GM12878 (cell line): ENCODE data around the gene TXLNG. TPM values are rescaled to one million over a fixed set of nuclear protein-coding genes. Genes with fewer than 3 reads are reported as not detected.
"Not testable (repeated sequence)": the region's sequence is repeated elsewhere in the genome, so short reads cannot be mapped to it uniquely, and the experiment has no call there.

Experiments
- ATAC-seq: fragments of 200-7000 bp; cut with Tn5 transposase; 3 replicates; pipeline ENCODE4 v1.9.1; 2020; ENCODE audit warnings: mild to moderate bottlenecking, moderate library complexity
- BruUV-seq: library from RNA; stranded (reverse); fragments of 400-500 nt; replicated peaks from 2 replicates; lab custom pipeline; 2021; lab: Mats Ljungman, UMichigan
- CTCF ChIA-PET: fragments of 300-600 bp; sonication (Branson Sonifier 250); formaldehyde crosslinking; extraction: SDS; loops from one replicate; lab custom pipeline; 2021; ENCODE audit warnings: inconsistent platforms; lab: Yijun Ruan, JAX
- POLR2A ChIA-PET: fragments of 350-600 bp; formaldehyde crosslinking; extraction: SDS; loops from one replicate; lab custom pipeline; 2021; ENCODE audit warnings: inconsistent platforms; lab: Charles Lee
- RAD21 ChIA-PET: fragments of 300-600 bp; sonication (Branson Sonifier 250); formaldehyde crosslinking; loops from one replicate; lab custom pipeline; 2023; ENCODE audit warnings: antibody characterized with exemption; ENCODE audit not compliant: unreplicated experiment; lab: Charles Lee
- SMC1A ChIA-PET: fragments of 300-600 bp; sonication (Branson Sonifier 250); formaldehyde crosslinking; loops from one replicate; lab custom pipeline; 2023; ENCODE audit not compliant: unreplicated experiment, uncharacterized antibody; lab: Charles Lee
- DNase-seq: peaks from one replicate; pipeline ENCODE4 v3.0.0-alpha.2; 2011; ENCODE audit warnings: low read depth, low spot score
- FAIRE-seq: peaks from 3 replicates; lab custom pipeline; 2011; peaks lifted over from hg19 to GRCh38; lab: Jason Lieb, UNC
- H2AFZ ChIP-seq: 2 replicates; pipeline ENCODE4 v1.6.0; 2011; ENCODE audit warnings: low read depth, low read length, control low read depth; ENCODE audit not compliant: control insufficient read depth
- H3K27ac ChIP-seq: 2 replicates; pipeline ENCODE4 v1.5.1; 2011; ENCODE audit warnings: control low read depth; ENCODE audit not compliant: control insufficient read depth, insufficient read depth
- H3K27me3 ChIP-seq, 2 experiments: replicated peaks in 1 of 2; 2 replicates each; pipeline versions ENCODE4 v1.6.0 to v1.6.1; 2011; ENCODE audit warnings: low read length in 1 of 2; ENCODE audit not compliant: control insufficient read depth in 2 of 2, insufficient read depth in 2 of 2
- H3K36me3 ChIP-seq, 2 experiments: 2 replicates each; pipeline ENCODE4 v1.5.1; 2011; ENCODE audit warnings: low read length in 1 of 2; ENCODE audit not compliant: control insufficient read depth in 2 of 2, insufficient read depth in 2 of 2
- H3K4me1 ChIP-seq: 2 replicates; pipeline ENCODE4 v1.6.1; 2011; ENCODE audit warnings: mild to moderate bottlenecking, low read length, moderate library complexity, mixed read lengths; ENCODE audit not compliant: control insufficient read depth, insufficient read depth
- H3K4me2 ChIP-seq: 2 replicates; pipeline ENCODE4 v1.6.0; 2011; ENCODE audit warnings: control low read depth; ENCODE audit not compliant: control insufficient read depth, insufficient read depth
- H3K4me3 ChIP-seq: fragments of 200-600 bp; sonication (generic); 2 replicates; pipeline ENCODE4 v1.5.1; 2016
- H3K79me2 ChIP-seq: 2 replicates; pipeline ENCODE4 v1.6.0; 2011; ENCODE audit warnings: low read length; ENCODE audit not compliant: control insufficient read depth, insufficient read depth
- H3K9ac ChIP-seq: 2 replicates; pipeline ENCODE4 v1.8.0; 2011; ENCODE audit warnings: low read length, control low read depth, mixed read lengths; ENCODE audit not compliant: control insufficient read depth, insufficient read depth
- H3K9me3 ChIP-seq: replicated peaks from 3 replicates; pipeline ENCODE4 v1.5.1; 2011; ENCODE audit warnings: mild to moderate bottlenecking, low read length; ENCODE audit not compliant: control insufficient read depth, insufficient read depth
- H4K20me1 ChIP-seq: 2 replicates; pipeline ENCODE4 v1.6.0; 2011; ENCODE audit not compliant: control insufficient read depth, insufficient read depth
- E4F1 ChIP-seq: fragments of 450-650 bp; IDR thresholded peaks from 2 replicates; pipeline ENCODE4 v1.6.1; 2018; ENCODE audit warnings: borderline replicate concordance, mild to moderate bottlenecking; ENCODE audit not compliant: partially characterized antibody
- HDAC2 ChIP-seq: fragments of 200-600 bp; sonication (generic); IDR thresholded peaks from 2 replicates; pipeline ENCODE4 v1.6.1; 2017
- IKZF2 ChIP-seq, 2 experiments: fragments of 450-650 bp; IDR thresholded peaks; 2 replicates each; pipeline ENCODE4 v1.6.1; 2017; ENCODE audit warnings: mild to moderate bottlenecking in 2 of 2, moderate library complexity in 2 of 2
- NR2C1 ChIP-seq: fragments of 450-650 bp; IDR thresholded peaks from 2 replicates; pipeline ENCODE4 v1.6.1; 2017; ENCODE audit warnings: antibody characterized with exemption, mild to moderate bottlenecking, moderate library complexity
- NR2C2 ChIP-seq: IDR thresholded peaks from 2 replicates; pipeline ENCODE4 v1.6.1; 2011; ENCODE audit warnings: borderline replicate concordance, low read depth; ENCODE audit not compliant: control insufficient read depth, insufficient read length
- RFX5 ChIP-seq: IDR thresholded peaks from 2 replicates; pipeline ENCODE4 v1.6.1; 2011; ENCODE audit warnings: low read depth, low read length, improper control_type of control experiment
- RUNX3 ChIP-seq: IDR thresholded peaks from 2 replicates; pipeline ENCODE4 v1.6.1; 2012; ENCODE audit warnings: low read length, inconsistent platforms
- SREBF1 ChIP-seq: IDR thresholded peaks from 2 replicates; pipeline ENCODE4 v1.6.1; 2012; ENCODE audit warnings: mild to moderate bottlenecking, low read length
- TBL1XR1 ChIP-seq: IDR thresholded peaks from 2 replicates; pipeline ENCODE4 v1.6.1; 2012; ENCODE audit warnings: low read depth, low read length, improper control_type of control experiment
- USF1 ChIP-seq: IDR thresholded peaks from 2 replicates; pipeline ENCODE4 v1.6.1; 2011; ENCODE audit warnings: borderline replicate concordance, low read depth, mild to moderate bottlenecking, moderate library complexity, mixed read lengths, low read length; ENCODE audit not compliant: insufficient read depth; ENCODE audit errors: extremely low read length
- ZNF24 ChIP-seq: fragments of 450-650 bp; IDR thresholded peaks from 2 replicates; pipeline ENCODE4 v1.6.1; 2017; ENCODE audit warnings: antibody characterized with exemption, mild to moderate bottlenecking
- ZZZ3 ChIP-seq: IDR thresholded peaks from 2 replicates; pipeline ENCODE4 v1.6.1; 2011; ENCODE audit warnings: low read depth; ENCODE audit not compliant: control insufficient read depth, insufficient read length
- WGBS: methylation state at CpG from one replicate; pipeline ENCODE4 v1.1.6; 2016; ENCODE audit warnings: low lambda C conversion rate; ENCODE audit not compliant: insufficient replicate concordance, insufficient coverage; ENCODE audit errors: missing lambda C conversion rate; 5-methylcytosine and 5-hydroxymethylcytosine counted together
- in situ Hi-C: fragments of 300-500 bp; cut with MboI; formaldehyde crosslinking; loops from 9 replicates; pipeline ENCODE4 v1.14.3; 2018; ENCODE audit warnings: mixed read lengths
- intact Hi-C: fragments of 100-400 bp; cut with micrococcal nuclease; formaldehyde crosslinking; loops from one replicate; pipeline ENCODE4 v1.14.2; 2022; ENCODE audit not compliant: unreplicated experiment
- polyA plus RNA-seq, 11 experiments: library from polyadenylated mRNA; depleted of rRNA in 4 of 11; unstranded in 6 of 11; stranded (reverse) in 5 of 11; fragments of >200 nt; fragmentation: Nextera tagmentation in 4 of 11; fragmentation: Illumina TruSeq in 1 of 11; extraction: Ambion mirVana in 4 of 11; extraction: Trizol in 1 of 11; gene quantifications; 1 replicate in 1 of 11; 2 replicates in 10 of 11; pipeline versions ENCODE4 v1.2.1 to v1.2.3, GENCODE V29; 2011 to 2016; ENCODE audit warnings: inconsistent platforms in 2 of 11, missing spikeins in 2 of 11, low read depth in 1 of 11
- total RNA-seq, 4 experiments: library from RNA; depleted of rRNA in 3 of 4; stranded (reverse); fragments of >200 nt in 3 of 4; fragmentation: Illumina TruSeq in 1 of 4; extraction: Trizol in 1 of 4; gene quantifications; 2 replicates each; pipeline versions ENCODE4 v1.2.1 to v1.2.3, GENCODE V29; 2013 to 2021
- TF ChIP-seq, protein P1 (sequence below): IDR thresholded peaks from 2 replicates; pipeline ENCODE4 v1.6.1; 2011; ENCODE audit warnings: mild to moderate bottlenecking, low read depth, low read length, moderate library complexity; ENCODE audit not compliant: insufficient replicate concordance

The TXLNG gene
- total and polyA plus RNA-seq, 10 of the 15 experiments (the other 5 are each of a cell fraction or from before 2014, with no cell fraction given): 9.9 to 40.7 (median 19.5) TPM

GRCh38 chrX:16761500-16761899, 24.8 kb upstream of the TXLNG start:
- RAD21 ChIA-PET, H3K4me3 ChIP-seq, H3K4me1 ChIP-seq, POLR2A ChIA-PET, H3K27ac ChIP-seq, FAIRE-seq, SMC1A ChIA-PET, H3K27me3 ChIP-seq, intact Hi-C loops, H3K4me2 ChIP-seq, ATAC-seq, in situ Hi-C loops, H3K36me3 ChIP-seq, H3K9ac ChIP-seq, H3K79me2 ChIP-seq, H2AFZ ChIP-seq, DNase-seq, H4K20me1 ChIP-seq, H3K9me3 ChIP-seq, BruUV-seq: not testable (repeated sequence)
- 84% methylated on average over 4 of the region's 4 CpGs for WGBS
- CTCF ChIA-PET: interaction anchor here (0.6 kb wide), 2 partner anchors 21 to 285 kb away, joined by 3 to 4 read pairs; no protein-coding TSS in a partner anchor
- TF ChIP-seq ZNF24: peak; percentile 85

DNA sequence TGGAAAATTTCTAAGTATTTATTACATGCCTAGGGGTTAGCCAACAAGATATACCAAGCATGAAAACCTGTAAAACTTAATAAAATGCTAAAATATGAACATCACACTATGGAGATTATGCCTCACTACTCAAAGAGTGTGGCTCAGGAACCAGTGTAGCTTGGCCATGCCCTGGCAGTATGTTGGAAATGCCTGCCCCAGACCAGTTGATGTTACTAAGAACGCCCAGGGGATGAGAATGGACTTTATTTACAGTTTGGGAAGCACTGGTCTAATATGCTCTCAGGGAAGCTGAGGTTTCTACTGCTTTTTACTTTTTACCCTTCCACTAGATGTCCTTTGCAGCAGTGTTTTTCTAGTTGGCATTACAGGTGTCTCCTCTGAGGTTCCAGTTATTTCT, 23.7 kb upstream of the TXLNG start:
- Histone ChIP-seq H3K36me3 (peaks cover 0 to 5% of the 10 kb centered on the region in 2 experiments; a peak in 2 of 4 replicates), H3K9me3 (no peaks in the 10 kb centered on the region), H3K4me3 (no peak overlapping the region), H3K9ac (no peak overlapping the region), H3K27ac (no peak overlapping the region), H4K20me1 (no peaks in the 10 kb centered on the region), H3K4me1 (no peaks in the 10 kb centered on the region), H3K27me3 (no peaks in the 10 kb centered on the region), H3K4me2 (no peak overlapping the region), H3K79me2 (no peaks in the 10 kb centered on the region), H2AFZ (no peak overlapping the region)
- no peak for ATAC-seq
- SMC1A ChIA-PET: no interaction called here
- FAIRE-seq: no peak
- in situ Hi-C loops (no loop called here), intact Hi-C loops (no loop called here)
- no peak for DNase-seq
- WGBS: 100% methylated on average over 1 of the region's 1 CpG
- BruUV-seq: no TSS peak
- CTCF ChIA-PET: interaction anchor here (0.6 kb wide), 1 partner anchor 15 kb away, joined by 4 read pairs; no protein-coding TSS in a partner anchor
- POLR2A ChIA-PET: no interaction called here
- RAD21 ChIA-PET: no interaction called here
- no peak for TF ChIP-seq E4F1
- TF ChIP-seq ZZZ3: no peak
- no peak for TF ChIP-seq USF1
- TF ChIP-seq RFX5: no peak
- TF ChIP-seq NR2C1: no peak
- TF ChIP-seq SREBF1: no peak
- no peak for TF ChIP-seq IKZF2 (IDR thresholded peaks at IDR 0.05)
- no peak for TF ChIP-seq TBL1XR1
- TF ChIP-seq RUNX3: no peak
- TF ChIP-seq NR2C2: no peak
- TF ChIP-seq HDAC2: no peak
- TF ChIP-seq, protein P1, sequence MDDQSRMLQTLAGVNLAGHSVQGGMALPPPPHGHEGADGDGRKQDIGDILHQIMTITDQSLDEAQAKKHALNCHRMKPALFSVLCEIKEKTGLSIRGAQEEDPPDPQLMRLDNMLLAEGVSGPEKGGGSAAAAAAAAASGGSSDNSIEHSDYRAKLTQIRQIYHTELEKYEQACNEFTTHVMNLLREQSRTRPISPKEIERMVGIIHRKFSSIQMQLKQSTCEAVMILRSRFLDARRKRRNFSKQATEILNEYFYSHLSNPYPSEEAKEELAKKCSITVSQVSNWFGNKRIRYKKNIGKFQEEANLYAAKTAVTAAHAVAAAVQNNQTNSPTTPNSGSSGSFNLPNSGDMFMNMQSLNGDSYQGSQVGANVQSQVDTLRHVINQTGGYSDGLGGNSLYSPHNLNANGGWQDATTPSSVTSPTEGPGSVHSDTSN: no peak
